Measurements from ENCODE around the gene PPP2R5C. TPM values are rescaled to one million over a fixed set of nuclear protein-coding genes. Genes with fewer than 3 reads are reported as not detected.

The PPP2R5C gene
- total RNA-seq, 2 donors from 2014 or later = 232 to 283 TPM

DNA sequence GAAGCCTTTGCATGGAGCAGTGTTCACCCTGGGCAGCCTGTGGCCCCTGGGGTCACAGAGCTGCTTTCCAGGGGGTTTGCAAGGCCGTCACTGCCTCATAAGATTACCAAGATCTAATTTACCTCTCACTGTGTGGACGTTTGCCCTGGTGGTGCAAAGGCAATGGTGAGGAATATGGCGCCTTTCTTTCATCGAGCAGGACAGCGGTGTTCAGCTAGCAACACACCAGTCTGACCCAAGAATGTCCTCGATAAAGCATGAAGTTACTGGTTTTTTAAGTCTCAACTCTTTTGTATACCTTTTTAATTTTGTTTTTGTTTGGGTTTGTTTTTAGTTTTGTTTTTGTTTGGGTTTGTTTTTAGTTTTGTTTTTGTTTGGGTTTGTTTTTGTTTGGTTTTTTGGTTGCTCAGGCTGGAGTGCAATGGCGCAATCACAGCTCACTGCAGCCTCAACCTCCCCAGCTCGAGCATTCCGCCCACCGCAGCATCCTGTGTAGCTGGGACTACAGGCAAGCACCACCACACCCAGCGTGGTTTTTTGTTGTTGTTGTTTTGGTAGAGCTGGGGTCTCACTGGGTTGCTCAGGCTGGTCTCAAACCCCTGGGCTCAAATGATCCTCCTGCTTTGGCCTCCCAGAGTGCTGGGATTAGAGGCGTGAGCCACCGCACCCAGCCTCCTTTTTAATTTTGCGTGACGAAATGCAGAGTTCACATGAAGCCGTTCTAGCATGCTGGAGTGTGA is 57.9 kb downstream of the PPP2R5C start:
- Mint-ChIP-seq H3K4me3 (peak overlapping the region; percentile 98), H3K4me1 (peaks cover 58% of the 10 kb centered on the region), H3K36me3 (ENCODE audit: low read depth) (peaks cover 86% of the 10 kb centered on the region), H3K27ac (peak overlapping the region; percentile 95), H3K9me3 (no peaks in the 10 kb centered on the region), H3K27me3 (no peaks in the 10 kb centered on the region)
- ATAC-seq (replicated peaks) = no peak

DNA sequence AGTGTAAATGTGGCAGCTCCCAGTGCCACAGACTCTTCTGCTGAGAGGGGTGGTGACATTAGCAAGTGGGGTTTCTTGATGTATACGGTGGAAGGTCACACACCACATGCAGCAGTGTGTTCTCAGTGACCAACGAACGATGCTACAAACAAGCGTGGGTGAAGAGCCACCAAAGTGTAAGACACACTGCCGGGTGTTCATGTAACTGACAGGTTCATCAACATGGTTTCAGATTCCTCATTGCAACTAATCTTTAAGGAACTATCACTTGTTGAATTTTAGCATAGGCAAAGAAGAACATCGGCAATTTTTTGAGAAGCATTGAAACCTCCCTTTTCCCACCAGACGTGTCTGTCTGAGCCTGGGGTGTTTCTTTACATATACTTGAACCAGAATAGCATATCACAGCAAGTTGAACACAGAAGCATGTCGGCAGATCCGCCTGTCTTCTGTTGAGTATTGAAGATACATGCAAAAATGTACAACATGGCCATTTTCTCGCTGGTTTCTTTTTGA is 58.8 kb downstream of the PPP2R5C start:
- Mint-ChIP-seq H3K4me3 (peak overlapping the region; percentile 98), H3K36me3 (ENCODE audit: low read depth) (peaks cover 86% of the 10 kb centered on the region), H3K27ac (peak overlapping the region; percentile 95), H3K4me1 (peaks cover 57% of the 10 kb centered on the region), H3K9me3 (no peaks in the 10 kb centered on the region), H3K27me3 (no peaks in the 10 kb centered on the region)
- peak; percentile 13 for ATAC-seq (replicated peaks)

DNA sequence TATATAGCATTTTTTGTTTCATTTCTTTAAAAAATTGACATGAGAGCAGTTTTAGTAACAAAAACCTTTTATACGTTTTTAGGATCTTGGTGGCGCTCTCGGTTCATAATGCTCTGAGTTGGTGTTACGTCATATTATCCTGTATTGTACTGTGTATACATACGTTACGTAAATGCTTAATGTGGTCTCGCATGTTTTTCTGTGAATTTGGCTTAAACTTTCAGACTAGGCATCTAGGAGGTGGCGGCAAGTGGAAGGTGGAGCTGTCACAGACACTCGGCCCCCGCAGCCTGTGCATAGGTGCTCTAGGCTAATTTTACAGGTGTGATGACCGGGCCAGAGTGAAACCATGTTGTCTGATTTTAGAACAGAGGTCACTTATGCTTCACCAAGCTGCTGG is 60.0 kb downstream of the PPP2R5C start:
- Mint-ChIP-seq H3K9me3 (no peaks in the 10 kb centered on the region), H3K4me3 (peak overlapping the region; percentile 83), H3K4me1 (peaks cover 62% of the 10 kb centered on the region), H3K27ac (peak overlapping the region; percentile 98), H3K36me3 (ENCODE audit: low read depth) (peaks cover 88% of the 10 kb centered on the region), H3K27me3 (no peaks in the 10 kb centered on the region)
- ATAC-seq (replicated peaks) = peak; percentile 4

DNA sequence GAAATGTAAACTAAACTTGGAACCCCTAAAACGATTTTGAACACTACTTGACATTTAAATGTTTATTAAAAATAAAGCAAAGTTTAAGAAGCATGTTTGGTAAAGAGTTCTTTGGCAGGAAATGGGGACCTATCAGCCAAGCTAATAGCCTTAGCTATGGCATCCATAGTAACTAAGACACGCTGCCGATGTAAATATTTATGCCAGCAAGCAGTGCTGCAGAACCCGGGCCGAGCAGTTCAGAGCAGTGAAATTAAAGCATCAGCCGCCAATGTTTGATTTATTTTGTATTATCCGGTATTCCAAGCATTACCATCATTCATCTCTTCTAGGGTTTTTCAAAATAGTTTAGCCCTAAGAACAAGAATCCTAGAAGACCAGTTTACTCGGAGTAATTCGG is 61.6 kb downstream of the PPP2R5C start:
- Mint-ChIP-seq H3K9me3 (no peaks in the 10 kb centered on the region), H3K4me3 (peak overlapping the region; percentile 83), H3K36me3 (ENCODE audit: low read depth) (peaks cover 93% of the 10 kb centered on the region), H3K4me1 (peaks cover 66% of the 10 kb centered on the region), H3K27ac (peak overlapping the region; percentile 98), H3K27me3 (no peaks in the 10 kb centered on the region)
- ATAC-seq (replicated peaks) = no peak

DNA sequence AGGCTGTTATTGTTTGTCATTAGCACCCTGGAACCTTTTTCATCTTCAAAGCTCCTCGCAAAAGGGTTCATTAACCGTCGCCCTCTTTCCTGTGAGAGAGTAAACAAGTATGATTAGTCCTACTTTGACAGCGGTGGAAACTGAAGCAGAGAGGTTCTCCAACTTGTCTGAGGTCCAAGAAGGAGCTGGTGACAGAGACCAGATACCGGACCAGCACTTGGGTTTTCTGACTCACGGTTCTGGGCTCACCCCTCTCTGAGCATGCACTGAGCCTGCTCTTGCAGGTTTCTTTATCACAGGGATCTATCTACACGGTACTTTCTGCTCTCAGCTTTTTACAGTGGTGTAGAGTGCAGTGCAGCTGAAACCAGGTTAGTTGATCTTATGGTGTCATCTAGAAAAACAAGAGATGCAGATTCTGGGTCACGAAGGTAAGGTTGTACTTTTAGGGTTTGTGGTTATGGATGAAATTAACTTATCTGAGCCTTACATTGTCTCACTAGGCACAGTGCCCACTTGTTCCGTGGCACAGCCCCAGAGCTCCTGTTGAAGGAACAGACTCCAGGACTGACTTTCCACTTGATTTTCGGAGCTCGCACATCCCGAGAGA is 62.1 kb downstream of the PPP2R5C start:
- Mint-ChIP-seq H3K9me3 (no peaks in the 10 kb centered on the region), H3K4me1 (peaks cover 68% of the 10 kb centered on the region), H3K27me3 (no peaks in the 10 kb centered on the region), H3K36me3 (ENCODE audit: low read depth) (peaks cover 93% of the 10 kb centered on the region), H3K4me3 (peak overlapping the region; percentile 83), H3K27ac (peak overlapping the region; percentile 98)
- peak; percentile 80 for ATAC-seq (replicated peaks)

DNA sequence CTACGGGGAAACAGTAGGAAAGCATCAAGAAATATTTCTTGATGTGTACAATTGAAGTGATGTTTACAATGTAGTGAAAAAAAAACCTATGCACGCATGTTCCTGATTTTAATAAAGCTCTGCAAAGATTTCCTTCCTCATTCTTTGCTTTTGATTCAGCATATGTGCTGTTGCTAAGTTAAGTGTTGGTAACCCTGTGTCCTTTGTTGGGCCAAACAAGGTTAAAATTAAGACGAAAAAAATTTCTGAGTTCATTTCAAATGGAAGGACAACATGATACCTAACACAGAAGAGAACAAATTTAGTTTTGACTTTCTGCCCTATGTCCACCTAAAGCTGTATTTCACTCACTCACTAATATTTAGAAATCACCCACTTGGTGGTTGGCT is 62.8 kb downstream of the PPP2R5C start:
- peak; percentile 0 for ATAC-seq (replicated peaks)
- peaks cover 69% of the 10 kb centered on the region for H3K4me1 Mint-ChIP-seq
- peaks cover 93% of the 10 kb centered on the region for H3K36me3 Mint-ChIP-seq (ENCODE audit: low read depth)
- H3K27ac Mint-ChIP-seq = peak overlapping the region; percentile 98
- no peaks in the 10 kb centered on the region for H3K9me3 Mint-ChIP-seq
- peak overlapping the region; percentile 83 for H3K4me3 Mint-ChIP-seq
- no peaks in the 10 kb centered on the region for H3K27me3 Mint-ChIP-seq

DNA sequence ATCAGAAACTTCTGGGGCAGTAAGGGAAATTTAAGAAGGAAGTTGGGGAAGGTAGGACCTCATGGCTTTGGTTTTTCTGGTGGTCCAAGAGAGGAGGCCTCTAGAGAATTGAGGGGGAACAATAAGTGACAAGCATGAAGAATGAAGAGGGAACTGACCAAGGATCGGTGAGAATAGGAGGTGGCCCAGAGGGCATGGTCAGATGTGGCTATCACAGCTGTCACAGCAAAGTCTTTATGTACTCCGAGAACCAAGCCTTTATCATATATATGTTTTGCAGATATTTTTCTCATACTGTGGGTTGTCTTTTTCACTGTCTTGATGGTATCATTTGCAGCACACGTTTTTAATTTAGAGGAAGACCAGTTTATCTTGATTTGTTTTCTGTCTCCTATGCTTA is 64.3 kb downstream of the PPP2R5C start:
- H3K27me3 Mint-ChIP-seq = no peaks in the 10 kb centered on the region
- peak overlapping the region; percentile 83 for H3K4me3 Mint-ChIP-seq
- H3K9me3 Mint-ChIP-seq = no peaks in the 10 kb centered on the region
- H3K4me1 Mint-ChIP-seq = peaks cover 68% of the 10 kb centered on the region
- peak overlapping the region; percentile 98 for H3K27ac Mint-ChIP-seq
- ATAC-seq (replicated peaks) = no peak
- H3K36me3 Mint-ChIP-seq (ENCODE audit: low read depth) = peaks cover 95% of the 10 kb centered on the region

DNA sequence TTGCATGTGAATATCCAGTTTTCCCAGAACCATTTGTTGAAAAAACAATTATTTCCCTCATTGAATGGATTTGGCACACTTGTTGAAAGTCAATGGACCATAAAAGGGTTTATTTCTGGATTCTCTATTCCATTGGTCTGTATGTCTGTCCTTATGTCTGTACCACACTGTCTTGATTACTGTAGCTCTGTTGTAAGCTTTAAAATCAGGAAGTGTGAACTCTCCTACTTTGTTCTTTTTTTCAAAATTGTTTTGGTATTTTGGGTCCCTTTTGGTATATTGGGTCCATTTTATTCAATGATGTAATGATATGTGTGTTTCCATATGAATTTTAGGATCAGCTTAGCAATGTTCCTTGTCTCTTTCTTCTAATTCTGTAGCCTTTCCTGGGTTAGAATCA is 64.8 kb downstream of the PPP2R5C start:
- ATAC-seq (replicated peaks) = no peak
- peaks cover 66% of the 10 kb centered on the region for H3K4me1 Mint-ChIP-seq
- H3K4me3 Mint-ChIP-seq = peak overlapping the region; percentile 83
- peaks cover 96% of the 10 kb centered on the region for H3K36me3 Mint-ChIP-seq (ENCODE audit: low read depth)
- H3K27me3 Mint-ChIP-seq = no peaks in the 10 kb centered on the region
- H3K9me3 Mint-ChIP-seq = no peaks in the 10 kb centered on the region
- H3K27ac Mint-ChIP-seq = peak overlapping the region; percentile 98

DNA sequence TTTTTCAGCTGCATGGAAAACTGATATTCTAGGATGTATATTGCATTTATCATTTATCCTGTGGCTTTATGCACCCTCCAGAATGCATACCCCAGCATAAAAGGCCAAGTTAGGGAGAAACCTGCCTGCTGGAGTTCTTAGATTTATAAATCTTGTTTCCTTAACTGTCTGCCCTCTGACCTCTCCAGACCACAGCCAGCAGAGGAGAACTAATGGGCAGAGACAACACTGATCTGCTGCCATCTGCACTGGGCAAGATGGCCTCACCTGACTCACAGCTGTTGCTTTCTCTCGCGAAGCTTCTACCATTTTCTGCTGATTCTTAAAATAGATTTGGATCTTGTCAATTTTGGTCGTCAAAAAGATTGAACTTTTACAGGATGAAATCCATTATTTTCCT is 65.8 kb downstream of the PPP2R5C start:
- Mint-ChIP-seq H3K27me3 (no peaks in the 10 kb centered on the region), H3K9me3 (no peaks in the 10 kb centered on the region), H3K4me3 (peak overlapping the region; percentile 83)

DNA sequence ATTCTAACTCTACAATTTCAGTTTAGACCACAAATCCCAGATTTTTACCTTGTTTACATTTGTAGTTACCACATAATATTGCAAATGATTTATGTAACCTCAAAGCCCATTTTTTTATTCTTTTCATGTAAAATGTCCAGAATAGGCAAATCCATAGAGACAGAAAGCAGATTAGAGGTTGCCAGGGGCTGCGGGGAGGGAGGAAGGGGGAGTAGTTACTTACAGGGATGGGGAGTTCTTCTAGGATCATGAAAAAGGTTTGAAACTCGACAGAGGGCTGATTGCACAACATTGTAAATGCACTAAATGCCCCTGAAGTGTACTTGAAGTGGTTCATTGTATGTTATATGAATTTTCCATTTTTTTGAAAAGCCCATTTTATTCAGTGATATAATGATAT is 66.5 kb downstream of the PPP2R5C start:
- H3K36me3 Mint-ChIP-seq (ENCODE audit: low read depth) = peaks cover 94% of the 10 kb centered on the region
- H3K27me3 Mint-ChIP-seq = no peaks in the 10 kb centered on the region
- peak overlapping the region; percentile 83 for H3K4me3 Mint-ChIP-seq
- H3K4me1 Mint-ChIP-seq = peaks cover 61% of the 10 kb centered on the region
- peak overlapping the region; percentile 82 for H3K27ac Mint-ChIP-seq
- ATAC-seq (replicated peaks) = no peak
- no peaks in the 10 kb centered on the region for H3K9me3 Mint-ChIP-seq

More for the DNA sequence above, 65.8 kb downstream of the PPP2R5C start:
- ATAC-seq (replicated peaks) = no peak
- Mint-ChIP-seq H3K27ac (peak overlapping the region; percentile 82), H3K36me3 (ENCODE audit: low read depth) (peaks cover 93% of the 10 kb centered on the region), H3K4me1 (peaks cover 57% of the 10 kb centered on the region)

DNA sequence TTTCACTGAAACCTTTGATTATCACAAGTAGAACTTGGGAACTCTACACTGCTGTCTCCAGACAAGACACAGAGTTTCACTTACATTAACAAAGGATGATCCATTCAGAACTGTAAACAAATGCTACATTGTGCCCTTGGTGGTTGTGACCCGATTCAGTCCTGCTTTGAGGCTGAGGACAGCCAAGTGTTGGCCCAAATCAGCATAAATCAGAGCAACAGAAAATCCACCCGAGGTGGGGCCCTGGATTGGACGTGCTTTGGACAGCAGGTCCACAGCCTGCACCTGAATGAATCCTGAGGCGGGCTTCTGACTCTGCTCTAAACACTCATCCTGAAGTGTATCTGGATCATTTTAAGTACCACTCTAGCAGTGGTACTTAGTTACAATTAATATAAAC is 68.8 kb downstream of the PPP2R5C start:
- Mint-ChIP-seq H3K4me1 (peaks cover 55% of the 10 kb centered on the region), H3K27ac (peak overlapping the region; percentile 78), H3K9me3 (no peaks in the 10 kb centered on the region), H3K4me3 (peak overlapping the region; percentile 83), H3K27me3 (no peaks in the 10 kb centered on the region), H3K36me3 (ENCODE audit: low read depth) (peaks cover 94% of the 10 kb centered on the region)
- ATAC-seq (replicated peaks) = no peak

DNA sequence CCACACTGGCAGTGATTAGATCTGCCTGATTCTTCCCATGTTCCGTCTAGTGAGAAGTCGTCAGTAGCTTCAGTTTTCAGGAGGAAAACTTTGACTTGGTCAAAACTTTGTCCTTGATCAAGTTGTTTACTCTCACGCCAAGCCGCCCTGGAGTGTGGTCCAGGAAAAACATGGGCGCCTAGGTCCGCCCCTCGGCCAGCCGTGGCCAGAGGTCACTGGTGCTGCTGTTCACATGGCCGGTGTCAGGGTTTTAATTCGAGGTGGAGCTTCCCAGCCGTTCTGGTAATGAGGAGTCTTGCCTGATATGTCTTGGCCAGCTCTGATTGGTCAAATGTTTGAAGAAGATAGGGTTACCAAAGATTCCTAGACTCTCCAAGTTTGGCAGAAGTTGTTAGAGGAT is 71.5 kb downstream of the PPP2R5C start:
- Mint-ChIP-seq H3K36me3 (ENCODE audit: low read depth) (peaks cover 89% of the 10 kb centered on the region), H3K27me3 (no peaks in the 10 kb centered on the region), H3K27ac (peak overlapping the region; percentile 69), H3K4me1 (peaks cover 51% of the 10 kb centered on the region), H3K4me3 (peak overlapping the region; percentile 12), H3K9me3 (no peaks in the 10 kb centered on the region)
- no peak for ATAC-seq (replicated peaks)

DNA sequence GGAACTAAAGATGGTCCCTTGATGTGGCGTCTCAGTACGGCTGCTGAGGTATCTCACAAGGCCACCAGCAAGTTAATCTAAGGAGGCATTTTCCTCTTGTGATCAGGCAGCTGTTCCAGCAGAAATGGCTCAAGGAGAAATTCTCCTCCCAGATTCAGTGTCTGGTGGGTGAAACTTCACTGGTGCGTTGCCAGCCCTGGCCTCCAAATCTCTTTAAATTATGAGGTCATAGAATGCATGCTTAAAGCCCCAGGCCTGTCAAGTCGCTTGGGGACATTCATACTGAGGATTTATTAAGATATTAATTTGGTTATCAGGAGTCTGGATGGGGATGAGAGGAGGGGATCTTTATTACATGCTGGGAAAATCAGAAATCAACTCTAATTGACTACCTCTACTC is 72.9 kb downstream of the PPP2R5C start:
- Mint-ChIP-seq H3K27ac (peak overlapping the region; percentile 69), H3K4me3 (peak overlapping the region; percentile 88), H3K27me3 (no peaks in the 10 kb centered on the region), H3K4me1 (peaks cover 51% of the 10 kb centered on the region), H3K9me3 (no peaks in the 10 kb centered on the region), H3K36me3 (ENCODE audit: low read depth) (peaks cover 86% of the 10 kb centered on the region)
- ATAC-seq (replicated peaks) = no peak

DNA sequence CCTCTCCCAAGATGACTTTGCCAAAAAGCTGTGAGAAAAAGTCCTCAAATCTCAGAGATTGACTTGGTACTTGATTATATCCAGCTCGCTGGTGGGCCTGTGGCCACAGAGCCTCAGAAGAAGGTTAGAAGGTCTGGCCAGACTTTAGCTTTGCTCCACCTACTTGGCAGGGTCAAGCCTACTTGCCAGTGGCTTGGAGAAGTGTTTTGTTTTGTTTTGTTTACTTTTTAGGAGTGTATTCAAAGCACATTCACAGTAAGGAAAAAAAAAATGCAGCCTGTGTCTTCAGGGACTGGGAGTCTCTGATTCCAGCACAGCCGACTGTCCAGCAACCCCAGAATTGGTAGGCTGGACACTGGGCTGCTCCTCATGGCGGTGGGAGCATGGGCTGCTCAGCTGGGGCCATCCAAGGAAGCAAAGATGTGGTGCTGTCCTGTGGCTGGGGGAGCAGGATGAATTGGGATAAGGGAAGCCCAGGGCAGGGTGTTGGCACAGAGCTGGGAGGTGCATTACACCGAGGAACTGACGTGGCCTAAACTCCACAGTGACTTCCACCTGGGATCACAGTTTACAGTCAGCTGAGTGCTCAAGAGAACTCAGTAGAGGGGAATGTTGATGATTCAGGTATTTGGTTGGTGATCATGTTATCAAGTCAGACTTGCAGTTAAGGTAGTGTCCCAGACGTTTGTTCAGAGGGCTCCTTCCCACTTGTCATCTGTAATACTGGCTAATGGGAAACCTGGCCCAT is 73.5 kb downstream of the PPP2R5C start:
- H3K4me1 Mint-ChIP-seq = peaks cover 48% of the 10 kb centered on the region
- no peak for ATAC-seq (replicated peaks)
- H3K27me3 Mint-ChIP-seq = no peaks in the 10 kb centered on the region
- no peaks in the 10 kb centered on the region for H3K9me3 Mint-ChIP-seq
- peak overlapping the region; percentile 69 for H3K27ac Mint-ChIP-seq
- peaks cover 86% of the 10 kb centered on the region for H3K36me3 Mint-ChIP-seq (ENCODE audit: low read depth)
- peak overlapping the region; percentile 88 for H3K4me3 Mint-ChIP-seq

All from activated T-helper 17 cell treated with anti-CD3 and anti-CD28 coated beads, Interleukin-2, amount 50 U/mL, for 72 hours (primary cell).